K562 (cell line): ENCODE measurements around the gene MARK3. TPM values are rescaled to one million over a fixed set of nuclear protein-coding genes. Genes with fewer than 3 reads are reported as not detected.

Experiments
- ATF3 ChIP-seq, 2 experiments: fragments of 450-650 bp in 1 of 2; sonication (generic) in 1 of 2; formaldehyde crosslinking in 1 of 2; IDR thresholded peaks in 1 of 2; conservative IDR thresholded peaks in 1 of 2; 2 replicates each; pipeline versions ENCODE4 v1.6.1 to v1.8.1; 2016 to 2023; ENCODE audit warnings: mild to moderate bottlenecking in 2 of 2, moderate library complexity in 2 of 2, inconsistent platforms in 1 of 2, missing genetic modification reagents in 1 of 2
- ATF7 ChIP-seq: fragments of 450-650 bp; IDR thresholded peaks from 2 replicates; pipeline ENCODE4 v1.7.1; 2014; ENCODE audit warnings: mild to moderate bottlenecking, moderate library complexity
- CBX2 ChIP-seq: fragments of 200-600 bp; sonication (generic); IDR thresholded peaks from one replicate; pipeline ENCODE4 v1.6.1; 2012; ENCODE audit warnings: mild to moderate bottlenecking, low read length, inconsistent platforms; ENCODE audit not compliant: insufficient read depth, poor library complexity, severe bottlenecking
- DPF2 ChIP-seq: fragments of 450-650 bp; IDR thresholded peaks from 2 replicates; pipeline ENCODE4 v1.6.1; 2016
- GTF2E2 ChIP-seq: fragments of 200-800 bp; sonication (Bioruptor generic); IDR thresholded peaks from 2 replicates; pipeline ENCODE4 v1.6.1; 2016; ENCODE audit warnings: missing genetic modification characterization, missing compliant biosample characterization
- HDAC6 ChIP-seq: IDR thresholded peaks from 2 replicates; pipeline ENCODE4 v1.6.1; 2012; ENCODE audit warnings: low read depth, mild to moderate bottlenecking, control low read depth, inconsistent platforms, low read length, moderate library complexity
- KHSRP ChIP-seq: fragments of 450-650 bp; IDR thresholded peaks from 2 replicates; pipeline ENCODE4 v1.6.1; 2017
- MNT ChIP-seq, 2 experiments: fragments of 450-650 bp; conservative IDR thresholded peaks; 2 replicates each; pipeline ENCODE4 v1.6.1; 2017; ENCODE audit warnings: mild to moderate bottlenecking in 2 of 2, moderate library complexity in 2 of 2
- NCOA6 ChIP-seq: fragments of 450-650 bp; IDR thresholded peaks from 2 replicates; pipeline ENCODE4 v1.6.1; 2017; ENCODE audit warnings: mild to moderate bottlenecking
- PHF20 ChIP-seq: fragments of 450-650 bp; IDR thresholded peaks from 2 replicates; pipeline ENCODE4 v1.6.1; 2018; ENCODE audit not compliant: partially characterized antibody
- PRPF4 ChIP-seq: fragments of 200-400 bp; formaldehyde crosslinking; IDR thresholded peaks from one replicate; pipeline ENCODE4 v1.6.1; 2017; ENCODE audit warnings: low read length, low read depth, mild to moderate bottlenecking; ENCODE audit not compliant: insufficient read depth, poor library complexity, severe bottlenecking
- SNRNP70 ChIP-seq: fragments of 200-400 bp; formaldehyde crosslinking; optimal IDR thresholded peaks from 2 replicates; pipeline ENCODE3; 2017; ENCODE audit warnings: low read depth, low read length
- SP2 ChIP-seq: IDR thresholded peaks from 2 replicates; pipeline ENCODE4 v1.6.1; 2011; ENCODE audit warnings: mild to moderate bottlenecking, low read depth, low read length, moderate library complexity; ENCODE audit not compliant: poor library complexity, severe bottlenecking; ENCODE audit errors: extremely low read depth
- TAF1 ChIP-seq: IDR thresholded peaks from 2 replicates; pipeline ENCODE4 v1.6.1; 2011; ENCODE audit warnings: mild to moderate bottlenecking, low read length, moderate library complexity; ENCODE audit not compliant: insufficient read depth, control insufficient read depth, severe bottlenecking; ENCODE audit errors: extremely low read depth
- TSC22D4 ChIP-seq: fragments of 450-650 bp; IDR thresholded peaks from 2 replicates; pipeline ENCODE4 v1.6.1; 2016; ENCODE audit warnings: missing genetic modification characterization, missing biosample characterization, control low read depth
- ZNF347 ChIP-seq: fragments of 450-650 bp; formaldehyde crosslinking; IDR thresholded peaks from 2 replicates; pipeline ENCODE4 v1.4.0; 2020; ENCODE audit warnings: low read depth, mild to moderate bottlenecking, moderate library complexity
- ZNF354B ChIP-seq: fragments of 250-450 bp; sonication (Bioruptor Pico); IDR thresholded peaks from 2 replicates; pipeline ENCODE4 v1.4.0; 2020
- ZNF707 ChIP-seq: fragments of 250-450 bp; sonication (Bioruptor Pico); conservative IDR thresholded peaks from 2 replicates; pipeline ENCODE4 v1.8.0; 2022; ENCODE audit warnings: inconsistent platforms, mild to moderate bottlenecking, moderate library complexity
- polyA plus RNA-seq, 8 experiments: library from polyadenylated mRNA; depleted of rRNA in 4 of 8; stranded (reverse) in 5 of 8; unstranded in 3 of 8; fragments of >200 nt; fragmentation: Nextera tagmentation in 2 of 8; fragmentation: Illumina TruSeq in 1 of 8; extraction: Ambion mirVana in 2 of 8; extraction: Trizol in 1 of 8; gene quantifications; 2 replicates each; pipeline versions ENCODE4 v1.2.1 to v1.2.3, GENCODE V29; 2011 to 2014; ENCODE audit warnings: inconsistent platforms in 1 of 8, missing spikeins in 1 of 8
- total RNA-seq, 7 experiments: library from RNA; depleted of rRNA in 6 of 7; stranded (reverse); fragments of >200 nt in 6 of 7; fragmentation: Illumina TruSeq in 2 of 7; extraction: Trizol in 2 of 7; gene quantifications; 2 replicates each; pipeline versions ENCODE4 v1.2.1 to v1.2.3, GENCODE V29; 2011 to 2021; ENCODE audit warnings: low replicate concordance in 1 of 7

MARK3 gene
- total and polyA plus RNA-seq, 9 of the 15 experiments (the other 6 are each of a cell fraction or from before 2014, with no cell fraction given): 10.1 to 68.7 (median 56.3) TPM

GRCh38 chr14:103418481-103418818 lies 33.2 kb downstream of the MARK3 start (continued):
- peak in 1 of 2 experiments; percentile 60; a peak in 2 of 4 replicates for TF ChIP-seq MNT (conservative IDR thresholded peaks at IDR 0.05)
- TF ChIP-seq CBX2: no peak
- no peak for TF ChIP-seq GTF2E2
- no peak for TF ChIP-seq NCOA6
- TF ChIP-seq ZNF707 (CRISPR knock-in tag): no peak
- TF ChIP-seq KHSRP: no peak
- TF ChIP-seq ZNF354B: no peak
- 0 out of 2 replicates have a peak, but pooled peaks have one; percentile 23 for TF ChIP-seq ATF7
- no peak for TF ChIP-seq TAF1
- peak; percentile 56; the same call in 1 of the 2 replicates for TF ChIP-seq DPF2
- no peak for TF ChIP-seq SNRNP70
- peak; percentile 72 for TF ChIP-seq ATF3 (IDR thresholded peaks at IDR 0.05)
- TF ChIP-seq ATF3 (CRISPR knock-in tag; conservative IDR thresholded peaks at IDR 0.05): no peak
- TF ChIP-seq PHF20: no peak
- TF ChIP-seq HDAC6: no peak
- TF ChIP-seq TSC22D4 (tag): no peak
- TF ChIP-seq PRPF4: no peak
- no peak for TF ChIP-seq SP2
- no peak for TF ChIP-seq ZNF347 (CRISPR knock-in tag)
